Measurements from ENCODE around the gene POTEC.
"Not testable (repeated sequence)": the region's sequence is repeated elsewhere in the genome, so short reads cannot be mapped to it uniquely, and the experiment has no call there.

POTEC gene

GRCh38 chr18:14543446-14543964 is at the start of gene POTEC:
Gene POTEC (minus strand): TSS chr18:14543600. CDS start chr18:14543146, 454 bp downstream.
- not testable (repeated sequence) for DNase-seq (ENCODE audit: low read depth); H3K4me3 ChIP-seq (ENCODE audit: low read depth, low read length)

GRCh38 chr18:14577971-14578370 is 34.6 kb upstream of the POTEC start:
- TF ChIP-seq CTCF (IDR thresholded peaks at IDR 0.05; ENCODE audit: insufficient read depth, low read depth, low read length, missing control alignments): no peak
- H3K4me3 ChIP-seq (ENCODE audit: low read depth, low read length): no peak overlapping the region
- DNase-seq (ENCODE audit: low read depth): no peak

GRCh38 chr18:14559502-14559901 is 16.1 kb upstream of the POTEC start:
- H3K4me3 ChIP-seq (ENCODE audit: low read depth, low read length); DNase-seq (ENCODE audit: low read depth): not testable (repeated sequence)

GRCh38 chr18:14531659-14532058 is 11.7 kb downstream of the POTEC start:
- H3K4me3 ChIP-seq (ENCODE audit: low read depth, low read length); DNase-seq (ENCODE audit: low read depth): not testable (repeated sequence)

GRCh38 chr18:14510707-14511106 is 32.7 kb downstream of the POTEC start:
- not testable (repeated sequence) for DNase-seq (ENCODE audit: low read depth); H3K4me3 ChIP-seq (ENCODE audit: low read depth, low read length)

- not testable (repeated sequence) for H3K4me3 ChIP-seq (ENCODE audit: low read depth, low read length); DNase-seq (ENCODE audit: low read depth)
Measured at GRCh38 chr18:14503691-14504090, 39.7 kb downstream of the POTEC start.

- not testable (repeated sequence) for DNase-seq (ENCODE audit: low read depth); H3K4me3 ChIP-seq (ENCODE audit: low read depth, low read length)
Measured at GRCh38 chr18:14501894-14502293, 41.5 kb downstream of the POTEC start.

- H3K4me3 ChIP-seq (ENCODE audit: low read depth, low read length); DNase-seq (ENCODE audit: low read depth): not testable (repeated sequence)
Measured at GRCh38 chr18:14489256-14490014, 54.0 kb downstream of the POTEC start.

- not testable (repeated sequence) for DNase-seq (ENCODE audit: low read depth)
Measured at GRCh38 chr18:14488789-14489188, 54.6 kb downstream of the POTEC start.

GRCh38 chr18:14486926-14487580 is 56.3 kb downstream of the POTEC start:
- H3K4me3 ChIP-seq (ENCODE audit: low read depth, low read length); DNase-seq (ENCODE audit: low read depth): not testable (repeated sequence)

More at GRCh38 chr18:14488789-14489188, 54.6 kb downstream of the POTEC start:
- not testable (repeated sequence) for H3K4me3 ChIP-seq (ENCODE audit: low read depth, low read length)

- DNase-seq (ENCODE audit: low read depth); H3K4me3 ChIP-seq (ENCODE audit: low read depth, low read length): not testable (repeated sequence)
Measured at GRCh38 chr18:14479076-14479475, 64.3 kb downstream of the POTEC start.

- not testable (repeated sequence) for H3K4me3 ChIP-seq (ENCODE audit: low read depth, low read length); DNase-seq (ENCODE audit: low read depth)
Measured at GRCh38 chr18:14475520-14475919, 67.9 kb downstream of the POTEC start.

GRCh38 chr18:14474752-14475151 is 68.6 kb downstream of the POTEC start:
- DNase-seq (ENCODE audit: low read depth): not testable (repeated sequence)

GRCh38 chr18:14474007-14474720 is 69.2 kb downstream of the POTEC start:
- H3K4me3 ChIP-seq (ENCODE audit: low read depth, low read length); DNase-seq (ENCODE audit: low read depth): not testable (repeated sequence)

More at GRCh38 chr18:14474752-14475151, 68.6 kb downstream of the POTEC start:
- H3K4me3 ChIP-seq (ENCODE audit: low read depth, low read length): not testable (repeated sequence)

- H3K4me3 ChIP-seq (ENCODE audit: low read depth, low read length); DNase-seq (ENCODE audit: low read depth): not testable (repeated sequence)
Measured at GRCh38 chr18:14473250-14474006, 70.0 kb downstream of the POTEC start.

GRCh38 chr18:14471286-14471685 is 72.1 kb downstream of the POTEC start:
- H3K4me3 ChIP-seq (ENCODE audit: low read depth, low read length); DNase-seq (ENCODE audit: low read depth): not testable (repeated sequence)

GRCh38 chr18:14470446-14470845 is 73.0 kb downstream of the POTEC start:
- not testable (repeated sequence) for H3K4me3 ChIP-seq (ENCODE audit: low read depth, low read length); DNase-seq (ENCODE audit: low read depth)
